ENCODE measurements around the gene FRA10AC1. TPM values are rescaled to one million over a fixed set of nuclear protein-coding genes. Genes with fewer than 3 reads are reported as not detected.

The FRA10AC1 gene
- polyA plus RNA-seq, 1 experiment: 12.1 TPM

GRCh38 chr10:93670372-93670771 lies 32.0 kb downstream of the FRA10AC1 start:
- POLR2A ChIA-PET: no interaction called here
- no peaks in the 10 kb centered on the region for H3K9me3 ChIP-seq (ENCODE audit: control insufficient read depth, insufficient read depth, low read length)
- CTCF ChIA-PET: interaction anchor here (0.7 to 1.4 kb wide), 4 partner anchors 9 to 128 kb away, joined by 3 to 5 read pairs (median 4); no protein-coding TSS in a partner anchor
- no peaks in the 10 kb centered on the region for H3K27me3 ChIP-seq (ENCODE audit: control insufficient read depth, insufficient read depth, low read length)
- H3K27ac ChIP-seq (ENCODE audit: low read depth, low read length): no peak overlapping the region
- TF ChIP-seq CTCF (IDR thresholded peaks at IDR 0.05; ENCODE audit: low read depth, low read length): no peak
- H3K4me3 ChIP-seq (ENCODE audit: low read depth, low read length): no peak overlapping the region
- DNase-seq (ENCODE audit: low read depth, low spot score): no peak

- Histone ChIP-seq H3K4me3 (ENCODE audit: low read depth, low read length) (no peak overlapping the region), H3K27ac (ENCODE audit: low read depth, low read length) (no peak overlapping the region), H3K9me3 (ENCODE audit: control insufficient read depth, insufficient read depth, low read length) (no peaks in the 10 kb centered on the region), H3K27me3 (ENCODE audit: control insufficient read depth, insufficient read depth, low read length) (no peaks in the 10 kb centered on the region)
- ChIA-PET CTCF (no interaction called here), POLR2A (no interaction called here)
- DNase-seq (ENCODE audit: low read depth, low spot score): no peak
- TF ChIP-seq CTCF (IDR thresholded peaks at IDR 0.05; ENCODE audit: low read depth, low read length): no peak
These were observed 34.6 kb downstream of the FRA10AC1 start for GRCh38 chr10:93667795-93668194.

- ChIA-PET CTCF (interaction anchor here (1.3 kb wide), 1 partner anchor 123 kb away, joined by 6 read pairs; no protein-coding TSS in a partner anchor), POLR2A (no interaction called here)
- no peak for DNase-seq (ENCODE audit: low read depth, low spot score)
- H3K9me3 ChIP-seq (ENCODE audit: control insufficient read depth, insufficient read depth, low read length): no peaks in the 10 kb centered on the region
- H3K4me3 ChIP-seq (ENCODE audit: low read depth, low read length): no peak overlapping the region
- no peaks in the 10 kb centered on the region for H3K27me3 ChIP-seq (ENCODE audit: control insufficient read depth, insufficient read depth, low read length)
- no peak overlapping the region for H3K27ac ChIP-seq (ENCODE audit: low read depth, low read length)
- TF ChIP-seq CTCF (IDR thresholded peaks at IDR 0.05; ENCODE audit: low read depth, low read length): no peak
These were observed 36.4 kb downstream of the FRA10AC1 start for GRCh38 chr10:93666030-93666429.

GRCh38 chr10:93657757-93658156 lies 44.6 kb downstream of the FRA10AC1 start:
- Histone ChIP-seq H3K27ac (ENCODE audit: low read depth, low read length) (no peak overlapping the region), H3K9me3 (ENCODE audit: control insufficient read depth, insufficient read depth, low read length) (no peaks in the 10 kb centered on the region), H3K27me3 (ENCODE audit: control insufficient read depth, insufficient read depth, low read length) (no peaks in the 10 kb centered on the region), H3K4me3 (ENCODE audit: low read depth, low read length) (no peak overlapping the region)
- TF ChIP-seq CTCF (IDR thresholded peaks at IDR 0.05; ENCODE audit: low read depth, low read length): no peak
- CTCF ChIA-PET: interaction anchor here (0.6 kb wide), 1 partner anchor 763 kb away, joined by 3 read pairs; no protein-coding TSS in a partner anchor
- DNase-seq (ENCODE audit: low read depth, low spot score): no peak
- POLR2A ChIA-PET: no interaction called here

GRCh38 chr10:93656155-93656554 lies 46.2 kb downstream of the FRA10AC1 start:
- ChIA-PET POLR2A (no interaction called here), CTCF (no interaction called here)
- Histone ChIP-seq H3K4me3 (ENCODE audit: low read depth, low read length) (no peak overlapping the region), H3K27me3 (ENCODE audit: control insufficient read depth, insufficient read depth, low read length) (no peaks in the 10 kb centered on the region), H3K27ac (ENCODE audit: low read depth, low read length) (no peak overlapping the region), H3K9me3 (ENCODE audit: control insufficient read depth, insufficient read depth, low read length) (no peaks in the 10 kb centered on the region)
- DNase-seq (ENCODE audit: low read depth, low spot score): no peak
- TF ChIP-seq CTCF (IDR thresholded peaks at IDR 0.05; ENCODE audit: low read depth, low read length): no peak

Data from AG04450 (cell line).